Muscle of back (tissue), 13 donors: Measurements from ENCODE around the gene NPM3. TPM values are rescaled to one million over a fixed set of nuclear protein-coding genes. Genes with fewer than 3 reads are reported as not detected.

Source experiments
- DNase-seq, 3 donors: peaks; one replicate each; pipeline versions ENCODE4 v3.0.0 to v3.0.0-alpha.2; 2013
- long read RNA-seq, 9 donors: transcript quantifications; one replicate each; lab custom pipeline, GENCODE V29; 2026
- polyA plus RNA-seq, 10 donors: library from polyadenylated mRNA; unstranded; fragments of 120-200 nt; gene quantifications; one replicate each; pipeline ENCODE4 v1.2.1, GENCODE V29; 2013; ENCODE audit not compliant: insufficient read length in 10 of 10

Gene NPM3, protein sequence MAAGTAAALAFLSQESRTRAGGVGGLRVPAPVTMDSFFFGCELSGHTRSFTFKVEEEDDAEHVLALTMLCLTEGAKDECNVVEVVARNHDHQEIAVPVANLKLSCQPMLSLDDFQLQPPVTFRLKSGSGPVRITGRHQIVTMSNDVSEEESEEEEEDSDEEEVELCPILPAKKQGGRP
- 10 to 100 TPM; 33.4 to 74.0 (median 54.5) TPM for polyA plus RNA-seq
- long read RNA-seq, donor 1, transcript NPM3-201 (6 exons, 877 nt): major isoform, 20 of 24 reads
- long read RNA-seq, donor 1, partial matches to known transcripts: 0 of 24 reads
- long read RNA-seq, donor 1, other reads (novel, unspliced or antisense): 0 of 24 reads
- long read RNA-seq, donor 2, transcript NPM3-201 (6 exons, 877 nt): major isoform, 19 of 23 reads
- long read RNA-seq, donor 2, partial matches to known transcripts: 0 of 23 reads
- long read RNA-seq, donor 2, other reads (novel, unspliced or antisense): 0 of 23 reads
- long read RNA-seq, donor 3: 0 reads
- long read RNA-seq, donor 4, transcript NPM3-201 (6 exons, 877 nt): major isoform, 14 of 17 reads
- long read RNA-seq, donor 4, partial matches to known transcripts: 0 of 17 reads
- long read RNA-seq, donor 4, other reads (novel, unspliced or antisense): 0 of 17 reads
- long read RNA-seq, donor 5, transcript NPM3-201 (6 exons, 877 nt): major isoform, 25 of 28 reads
- long read RNA-seq, donor 5, partial matches to known transcripts: 0 of 28 reads
- long read RNA-seq, donor 5, other reads (novel, unspliced or antisense): 0 of 28 reads
- long read RNA-seq, donor 6, transcript NPM3-201 (6 exons, 877 nt): major isoform, 37 of 39 reads
- long read RNA-seq, donor 6, partial matches to known transcripts: 0 of 39 reads
- long read RNA-seq, donor 6, other reads (novel, unspliced or antisense): 0 of 39 reads
- long read RNA-seq, donor 7, transcript NPM3-201 (6 exons, 877 nt): major isoform, 18 of 26 reads
- long read RNA-seq, donor 7, partial matches to known transcripts: 6 of 26 reads
- long read RNA-seq, donor 7, other reads (novel, unspliced or antisense): 0 of 26 reads
- long read RNA-seq, donor 8, transcript NPM3-201 (6 exons, 877 nt): major isoform, 19 of 20 reads
- long read RNA-seq, donor 8, partial matches to known transcripts: 0 of 20 reads
- long read RNA-seq, donor 8, other reads (novel, unspliced or antisense): 0 of 20 reads
- long read RNA-seq, donor 9, partial matches to known transcripts: 0 of 2 reads
- long read RNA-seq, donor 9, other reads (novel, unspliced or antisense): 0 of 2 reads

DNA sequence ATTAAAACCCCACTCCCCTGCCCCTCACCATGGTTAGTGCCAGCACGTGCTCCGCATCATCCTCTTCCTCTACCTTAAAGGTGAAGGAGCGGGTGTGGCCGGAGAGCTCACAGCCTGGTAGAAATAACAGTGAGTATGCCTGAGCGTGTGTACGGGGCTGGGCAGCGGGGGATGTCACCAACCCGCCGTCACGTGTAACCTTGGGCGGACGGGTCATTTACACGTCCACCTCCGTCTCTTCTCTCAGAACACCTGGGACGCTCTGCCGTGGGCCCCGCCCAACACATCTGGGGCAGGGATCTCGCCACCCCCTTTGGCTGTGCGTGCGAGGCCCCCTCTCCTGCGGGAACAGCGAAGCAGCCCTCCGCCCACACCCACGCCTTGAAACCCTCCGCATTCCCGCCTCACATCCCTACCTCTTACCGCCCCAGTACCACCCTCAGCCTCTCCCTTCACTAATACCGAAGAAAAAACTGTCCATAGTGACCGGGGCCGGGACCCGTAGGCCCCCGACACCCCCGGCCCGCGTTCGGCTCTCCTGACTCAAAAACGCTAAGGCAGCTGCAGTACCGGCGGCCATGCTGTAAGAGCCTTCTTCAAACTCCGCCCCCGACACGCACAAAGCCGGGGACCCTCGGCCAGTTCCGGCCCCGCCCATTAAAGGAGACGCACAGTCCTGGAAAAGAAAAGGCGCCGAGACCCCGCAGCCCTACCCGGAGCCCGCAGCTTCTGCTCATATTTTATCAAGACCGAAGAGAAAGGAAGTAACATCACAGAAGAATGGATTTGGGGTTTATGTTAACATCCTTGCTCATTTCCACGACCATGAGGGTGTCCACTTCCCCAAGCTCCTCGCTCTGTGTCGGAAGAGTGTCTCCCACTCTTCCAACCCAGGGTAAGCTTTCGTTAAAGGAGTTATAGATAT, at the start of gene NPM3:
NPM3 (minus strand) TSS at position 636 of the 925 bp plus-strand sequence; CDS start at position 580, 56 bp downstream.
- peak; percentile 75 to 95 (median 88) for DNase-seq

DNA sequence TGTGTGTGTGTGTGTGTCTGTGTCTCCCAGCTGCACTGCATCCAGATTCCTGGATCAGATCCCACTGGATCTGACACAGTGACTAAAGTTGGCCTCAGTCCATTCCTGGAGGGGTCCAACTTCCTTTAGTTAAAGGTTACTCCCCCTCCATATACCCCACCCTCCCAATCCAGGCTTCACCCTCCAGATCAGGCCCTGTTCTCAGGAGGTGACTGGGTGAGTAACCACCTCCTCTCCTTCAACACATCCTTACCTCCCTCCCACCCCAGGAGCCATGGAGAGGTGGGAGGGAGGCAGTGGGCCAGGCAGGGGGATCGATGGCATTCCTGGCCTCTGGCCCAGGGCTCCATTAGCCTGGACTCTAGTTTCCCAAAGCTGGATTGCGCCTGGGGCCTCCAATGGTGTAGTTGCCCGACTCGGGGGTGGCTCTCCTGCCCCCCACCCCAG, 49.1 kb upstream of the NPM3 start:
- DNase-seq: peak in 1 of 3 donors; percentile 36

DNA sequence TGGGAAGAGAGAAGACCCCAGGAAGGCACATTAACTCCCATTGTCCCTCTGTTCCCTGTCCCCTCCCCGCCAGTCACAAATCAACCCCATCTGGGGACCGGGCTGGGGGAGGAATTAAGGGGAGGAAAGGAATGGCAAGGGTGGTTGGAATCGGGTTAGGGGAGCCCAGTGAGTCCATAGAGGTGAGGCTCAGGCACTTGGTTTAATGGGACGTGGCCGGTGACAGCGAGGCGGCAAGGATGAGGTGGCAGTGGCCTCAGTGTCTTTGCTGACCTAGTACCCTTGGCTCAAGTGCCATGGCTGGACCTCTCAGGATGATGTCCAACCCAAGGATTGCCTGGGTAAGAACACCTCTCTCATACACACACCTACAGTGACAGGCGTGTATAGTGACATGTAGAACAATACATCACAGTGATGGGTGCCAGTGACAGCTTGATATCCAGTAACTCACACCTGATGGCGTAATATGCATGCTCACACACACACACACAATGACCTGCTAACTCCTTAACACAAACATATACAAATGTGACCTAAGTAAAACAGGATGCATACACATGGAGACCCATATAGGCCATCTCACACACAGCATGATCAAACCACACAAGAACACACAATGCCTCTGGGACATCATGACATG, 48.0 kb upstream of the NPM3 start:
- no peak for DNase-seq

DNA sequence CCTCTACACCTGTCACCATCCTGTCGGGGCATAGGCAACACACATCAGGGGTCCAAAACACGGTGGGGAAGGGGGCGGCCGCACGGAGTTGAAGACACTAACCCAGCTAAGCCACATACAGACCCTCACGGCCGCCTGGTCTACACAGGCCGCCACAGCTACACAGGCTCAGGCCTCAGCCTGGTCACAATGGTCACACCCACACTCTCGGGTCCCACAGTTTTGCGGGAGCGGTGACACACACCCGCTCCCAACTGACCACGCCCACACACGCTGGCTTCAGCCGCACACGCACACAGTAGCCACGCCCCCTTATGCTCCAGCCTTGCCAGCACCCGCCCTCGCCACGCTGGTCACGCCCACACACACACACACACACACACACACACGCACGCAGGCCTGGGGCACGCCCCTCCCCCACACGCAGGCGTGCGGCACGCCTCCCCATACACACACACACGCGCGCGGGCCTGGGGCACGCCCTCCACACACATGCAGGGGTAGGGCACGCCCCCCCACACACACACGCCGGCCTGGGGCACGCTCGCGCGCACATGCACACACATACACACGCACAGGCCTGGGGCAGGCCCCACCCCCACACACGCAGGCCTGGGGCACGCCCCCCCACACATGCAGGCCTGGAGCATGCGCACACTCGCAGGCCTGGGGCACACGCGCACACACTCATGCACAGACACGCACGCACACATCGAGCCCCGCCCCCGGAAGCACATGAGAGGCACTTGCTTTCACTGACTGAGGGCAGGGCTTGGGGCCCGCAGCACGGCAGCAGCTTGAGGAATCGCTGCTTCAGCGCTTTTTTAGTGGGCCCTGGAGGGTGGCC, 47.3 kb upstream of the NPM3 start:
- DNase-seq: peak; percentile 86 to 96 (median 88)

DNA sequence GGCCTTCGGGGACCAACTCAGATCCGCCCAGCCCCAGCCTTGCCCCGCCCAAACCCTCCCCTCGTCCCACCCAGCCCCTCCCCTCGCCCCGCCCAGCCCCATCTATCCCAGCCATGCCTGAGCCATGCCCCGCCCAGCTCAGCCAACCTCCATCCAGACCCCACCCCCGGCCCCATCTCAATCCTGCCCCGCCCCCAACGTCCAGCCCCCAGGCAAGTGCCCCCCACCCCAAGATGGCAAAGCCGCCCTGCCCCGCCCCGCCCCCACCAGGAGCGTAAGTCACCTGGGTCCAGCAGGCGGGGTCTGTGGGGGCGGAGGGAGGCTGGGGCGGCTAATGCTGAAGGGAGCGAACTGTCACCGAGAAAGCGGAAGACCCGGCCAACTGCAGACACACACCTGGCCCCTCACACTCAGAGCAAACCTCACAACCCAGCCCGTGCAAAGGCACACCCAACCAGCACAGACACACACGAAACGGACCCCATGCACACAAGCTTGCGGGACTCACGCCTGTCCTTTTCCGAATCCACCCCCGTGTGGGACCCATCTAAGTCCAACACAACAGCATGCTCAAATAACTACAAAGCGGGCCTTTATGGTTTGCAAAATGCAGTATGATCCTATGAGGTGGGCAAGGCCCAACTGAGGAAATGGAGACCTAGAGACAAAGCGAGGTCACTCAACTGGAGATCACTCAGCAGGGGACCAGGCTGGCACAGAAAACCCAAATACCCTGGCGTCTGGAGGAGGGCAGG, 46.5 kb upstream of the NPM3 start:
- peak in 1 of 3 donors; percentile 69 for DNase-seq

DNA sequence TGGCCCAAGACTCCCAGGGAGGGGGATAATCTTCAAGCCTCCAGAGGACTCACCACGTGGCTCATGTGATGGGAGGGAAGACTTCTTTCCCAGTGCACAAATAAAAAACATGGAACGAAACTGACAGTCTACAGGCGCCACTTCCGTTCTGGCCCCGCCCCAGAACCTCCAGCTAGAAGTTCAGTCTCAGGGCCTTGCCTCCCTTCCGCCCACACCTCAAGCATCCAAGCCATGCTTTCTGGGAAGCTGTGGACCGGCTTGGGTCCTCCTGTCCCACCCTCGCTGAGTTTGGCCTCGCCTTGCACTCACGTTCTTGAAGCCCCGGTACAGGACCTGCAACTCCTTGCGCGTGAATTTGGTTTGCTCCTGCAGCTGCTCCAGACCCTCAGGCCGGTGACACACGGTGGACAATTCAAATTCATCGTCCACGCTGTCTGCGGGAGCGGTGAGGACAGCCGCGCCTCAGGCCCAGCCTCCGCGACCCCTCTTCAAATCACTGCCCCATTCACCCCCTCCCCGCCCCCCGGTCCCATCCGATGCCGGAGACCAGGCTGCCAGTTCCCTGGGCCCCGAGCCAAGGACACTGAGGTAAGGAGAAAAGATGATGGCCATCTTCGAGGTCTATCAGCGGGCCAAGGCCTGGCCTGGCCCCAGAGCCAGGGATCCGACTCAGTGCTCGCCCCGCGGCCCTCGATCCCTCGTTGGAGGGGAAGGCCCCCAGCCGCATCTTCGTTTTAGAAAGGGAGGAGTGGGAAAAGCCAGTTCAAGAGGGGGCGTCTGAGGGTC, 45.7 kb upstream of the NPM3 start:
- DNase-seq: peak in 1 of 3 donors; percentile 43

DNA sequence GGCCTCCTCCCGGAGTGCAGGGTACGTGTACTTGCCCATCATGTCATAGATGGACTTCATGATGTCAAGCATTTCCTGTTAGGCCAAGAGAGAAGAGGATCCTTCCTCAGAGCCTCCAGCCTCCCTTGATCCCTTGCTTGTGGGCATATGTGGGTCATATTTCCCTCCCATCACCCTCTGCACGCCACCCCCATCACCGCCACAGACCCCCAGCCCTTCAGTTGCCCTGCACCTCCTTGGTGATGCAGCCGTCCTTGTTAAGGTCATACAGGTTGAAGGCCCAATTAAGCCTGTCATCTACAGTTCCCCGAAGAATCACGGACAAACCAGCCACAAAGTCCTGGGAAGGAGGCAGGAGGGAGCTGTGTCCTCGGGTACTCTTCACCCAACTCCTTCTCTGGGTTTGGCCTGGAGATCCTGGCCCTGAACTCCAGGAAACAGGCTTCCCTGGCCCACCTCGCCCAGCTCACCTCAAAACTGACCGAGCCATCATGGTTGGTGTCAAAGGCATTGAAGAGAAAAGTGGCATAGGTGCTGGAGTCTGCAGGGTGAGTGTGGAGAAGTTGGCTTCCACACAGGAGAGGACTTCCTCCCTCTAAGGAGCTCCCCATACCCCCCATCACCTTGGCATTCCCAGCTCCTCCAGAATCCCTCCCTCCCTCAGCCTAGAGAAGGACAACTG, 44.8 kb upstream of the NPM3 start:
- no peak for DNase-seq

DNA sequence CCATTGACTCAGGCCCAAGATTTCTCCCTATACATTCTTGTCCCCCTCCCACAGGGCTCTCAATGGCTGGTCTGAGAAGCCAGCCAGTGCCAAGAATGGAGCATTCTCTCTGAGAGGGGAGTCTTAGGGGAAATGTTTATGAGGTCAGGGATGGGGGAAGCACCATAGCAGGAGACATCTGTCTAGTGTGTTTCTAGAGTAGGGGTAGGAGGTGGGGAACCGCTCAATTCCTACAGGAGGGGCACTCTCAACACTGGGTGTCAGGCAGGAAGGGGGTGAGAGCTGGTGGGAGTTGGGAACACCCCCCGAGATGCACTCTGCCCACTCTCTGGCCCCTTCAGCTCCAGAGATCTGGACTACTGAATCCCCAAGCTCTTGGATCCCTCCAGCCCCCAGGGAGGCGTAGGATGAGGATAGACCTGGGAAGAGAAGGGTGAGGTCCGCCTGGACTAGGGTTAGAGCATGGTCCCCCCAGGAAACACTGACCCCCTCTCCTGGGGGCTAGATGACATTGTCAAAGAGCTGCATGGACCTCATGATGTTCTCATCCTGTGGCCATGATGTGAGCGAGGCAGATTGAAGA, 43.7 kb upstream of the NPM3 start:
- DNase-seq: no peak

DNA sequence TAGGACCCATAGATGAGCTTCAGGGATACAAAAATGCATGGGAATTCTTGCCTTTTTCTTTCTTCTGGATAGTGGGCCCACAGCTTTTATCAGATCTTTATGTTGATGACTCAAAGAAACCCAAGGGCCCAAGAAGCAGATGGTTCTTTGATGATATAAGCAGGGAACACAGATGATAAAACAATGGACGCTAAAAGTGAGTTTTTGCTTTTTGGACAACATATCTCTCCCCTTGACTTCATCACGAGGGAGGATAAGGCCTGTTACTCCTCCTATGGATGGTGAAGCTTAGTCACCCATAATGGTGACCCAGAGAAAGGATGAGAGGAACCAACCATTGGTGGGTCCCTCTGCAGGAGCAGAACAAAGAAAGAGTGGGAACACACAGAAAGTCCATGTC, 41.5 kb upstream of the NPM3 start:
- DNase-seq: no peak

DNA sequence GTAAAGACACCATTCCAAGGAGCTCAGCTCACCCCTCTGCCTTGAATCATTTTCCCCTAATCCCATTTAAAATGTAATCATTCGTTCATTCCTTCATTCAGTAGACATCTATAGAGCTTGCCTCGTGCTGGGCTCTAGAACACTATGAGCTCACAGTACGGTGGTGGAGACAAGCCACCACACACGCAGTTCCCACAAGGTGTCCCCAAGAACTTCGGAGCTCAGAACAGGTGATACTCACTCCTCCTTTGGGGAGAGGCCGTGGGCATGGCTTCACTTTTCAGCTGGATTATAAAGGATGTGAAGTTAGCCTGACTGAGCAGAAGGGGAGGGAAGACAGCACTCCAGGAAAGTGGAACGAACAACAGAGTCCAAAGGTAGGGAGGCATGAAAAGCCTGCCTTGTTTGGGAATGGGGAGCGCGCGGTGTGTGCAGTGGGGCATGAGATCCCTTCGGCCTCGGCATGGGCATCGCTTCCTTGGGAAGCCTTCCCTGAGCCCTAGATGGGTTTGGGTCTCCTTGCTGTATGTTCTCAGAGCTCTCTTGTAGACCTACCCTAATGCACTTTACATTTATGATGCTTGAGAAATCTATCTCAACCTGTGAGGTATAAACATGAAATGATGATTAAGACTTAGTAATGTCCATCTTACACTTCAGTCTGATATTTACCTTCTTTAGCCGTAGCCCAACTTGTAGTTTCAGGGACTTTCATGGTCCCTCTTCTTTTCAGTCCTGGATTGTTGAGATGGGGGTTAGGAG, 35.8 kb upstream of the NPM3 start:
- no peak for DNase-seq

DNA sequence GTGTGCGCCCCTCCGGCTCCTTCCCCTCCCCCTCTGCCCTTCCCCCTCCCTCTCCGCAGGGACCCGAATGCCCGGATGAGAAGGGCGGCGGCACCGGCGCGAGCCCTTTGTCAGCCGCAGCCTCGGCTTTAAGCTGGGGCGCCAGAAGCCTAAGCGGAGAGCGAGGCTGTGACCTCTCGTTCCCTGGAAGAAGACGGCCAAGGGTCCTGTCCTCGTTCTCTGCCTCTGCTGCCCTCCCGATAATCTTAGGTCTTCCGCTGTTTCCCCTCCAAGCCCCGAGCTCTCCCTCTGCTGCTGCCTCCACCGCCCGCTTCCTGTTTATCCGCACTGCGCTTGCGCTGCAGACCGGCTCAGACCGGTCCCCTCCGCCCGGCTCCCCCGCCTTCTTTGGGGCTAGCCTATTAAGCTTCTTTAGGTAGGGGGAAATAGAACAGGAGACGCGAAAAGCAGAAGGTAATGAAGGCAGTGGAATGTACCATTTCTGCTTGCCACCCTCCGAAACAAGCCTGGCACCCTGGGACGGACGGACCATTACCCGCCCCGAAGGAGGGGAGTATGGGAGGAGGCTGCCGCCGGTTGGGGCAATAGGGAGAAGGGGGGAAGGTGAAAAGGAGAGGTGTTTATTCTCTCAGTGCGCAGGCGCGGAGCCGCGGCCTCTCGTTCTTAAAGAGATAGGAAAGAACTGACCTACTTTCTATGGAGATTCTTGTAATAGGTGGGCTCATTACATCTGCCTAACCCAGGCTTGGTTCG, 35.0 kb upstream of the NPM3 start, which contains the start of gene OGA:
OGA (minus strand) TSS at position 326 of the 753 bp plus-strand sequence. CDS start 422 bp downstream, outside the sequence.
- DNase-seq: peak; percentile 98 to 100 (median 99)

DNA sequence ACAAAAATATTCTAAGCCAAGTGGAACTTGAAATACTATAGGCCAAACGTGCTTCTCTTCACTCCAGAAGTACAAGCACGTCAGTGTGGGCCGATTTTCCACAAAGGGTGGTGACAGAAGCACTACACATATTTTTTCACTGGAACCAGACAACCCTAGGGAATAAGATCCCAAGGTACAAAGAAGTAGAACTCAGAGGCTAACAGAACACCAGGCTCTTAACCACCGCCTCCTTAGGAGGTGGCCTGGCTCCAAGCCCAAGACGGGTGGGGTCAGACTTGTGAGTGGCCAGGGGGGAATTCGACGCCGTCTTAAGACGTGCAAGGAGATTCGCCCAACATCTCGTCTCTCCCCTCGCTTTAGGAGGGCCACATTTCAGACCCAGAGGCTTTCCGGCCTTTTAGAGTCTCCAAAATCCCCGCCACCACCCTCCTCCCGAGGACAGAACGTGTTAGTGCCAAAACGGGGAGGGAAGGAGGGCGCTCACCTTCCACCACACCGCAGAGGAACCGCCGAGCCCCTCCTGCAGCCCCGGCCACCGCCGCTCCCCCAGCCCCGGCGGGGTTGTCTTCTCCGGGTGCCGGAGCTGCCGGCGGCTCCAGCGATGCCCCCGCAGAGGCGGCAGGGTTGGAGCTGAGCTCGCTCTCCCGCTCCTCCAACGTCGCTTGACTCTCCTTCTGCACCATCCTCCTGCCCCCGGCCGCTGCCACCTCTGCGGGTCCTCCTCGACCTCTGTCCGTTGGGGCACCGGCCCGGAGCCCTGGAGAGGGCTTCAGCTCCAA, 34.3 kb upstream of the NPM3 start:
- DNase-seq: peak; percentile 91 to 96 (median 94)

DNA sequence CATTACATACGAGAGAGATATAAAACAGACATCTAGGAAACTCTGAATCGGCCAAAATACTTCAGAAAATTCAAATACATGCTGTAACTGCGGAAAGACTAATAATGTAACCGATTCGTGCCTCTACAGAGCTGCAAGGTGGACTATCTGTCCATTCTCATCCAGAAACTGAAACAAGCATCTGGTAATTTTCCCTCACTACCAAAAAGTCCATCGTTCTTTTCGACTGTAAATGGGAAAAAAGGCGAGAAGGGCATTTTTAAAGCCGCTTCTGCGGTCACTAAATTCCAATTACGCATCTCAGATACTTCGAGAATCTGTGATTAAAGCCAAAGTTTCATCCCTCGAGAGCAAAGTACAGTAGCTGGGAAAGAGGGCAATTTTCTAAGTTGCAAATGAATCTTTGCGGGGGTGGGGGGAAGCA, 33.7 kb upstream of the NPM3 start:
- no peak for DNase-seq

DNA sequence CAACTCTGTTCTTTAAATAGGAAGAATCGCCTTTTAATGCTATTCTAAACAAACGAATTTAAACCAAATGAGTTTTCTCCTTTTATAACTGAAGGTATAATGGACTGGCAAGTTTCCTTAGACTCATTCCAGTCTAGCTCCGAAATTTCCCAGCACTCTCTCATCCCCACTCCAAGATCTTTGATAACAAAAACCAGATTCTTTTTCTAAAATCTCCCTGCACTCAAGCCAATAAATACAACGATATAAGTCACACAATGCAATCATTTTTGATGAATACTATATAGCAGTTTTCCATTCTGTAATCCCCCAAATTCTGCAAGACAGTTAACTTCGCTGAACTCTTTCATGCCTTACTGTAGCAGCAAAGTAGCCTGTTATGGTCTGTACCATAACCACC, 33.1 kb upstream of the NPM3 start:
- DNase-seq: peak in 1 of 3 donors; percentile 52
